GM18499 (cell line): ENCODE measurements around the gene LRRC53.

Experiments
- ATAC-seq: cut with Tn5 transposase; IDR thresholded peaks from one replicate; pipeline ENCODE4 v1.9.1; 2021; ENCODE audit warnings: moderate number of reproducible peaks; ENCODE audit not compliant: insufficient read depth, unreplicated experiment

The LRRC53 gene

GRCh38 chr1:74453277-74453676 lies 59.1 kb downstream of the LRRC53 start:
- ATAC-seq, result no peak

GRCh38 chr1:74452035-74452434 lies 60.4 kb downstream of the LRRC53 start:
- no peak for ATAC-seq

- ATAC-seq, result no peak
These were observed 75.4 kb downstream of the LRRC53 start for GRCh38 chr1:74437035-74437434.

GRCh38 chr1:74436078-74436477 lies 76.3 kb downstream of the LRRC53 start:
- ATAC-seq, result no peak

GRCh38 chr1:74434321-74434720 lies 78.1 kb downstream of the LRRC53 start:
- ATAC-seq, result no peak

- ATAC-seq, result no peak
These were observed 80.1 kb downstream of the LRRC53 start for GRCh38 chr1:74432325-74432724.

- no peak for ATAC-seq
These were observed 80.9 kb downstream of the LRRC53 start for GRCh38 chr1:74431531-74431930.

- ATAC-seq, result no peak
These were observed 82.0 kb downstream of the LRRC53 start for GRCh38 chr1:74430342-74430934.

- no peak for ATAC-seq
These were observed 82.8 kb downstream of the LRRC53 start for GRCh38 chr1:74429580-74429979.

- ATAC-seq, result no peak
These were observed 84.7 kb downstream of the LRRC53 start for GRCh38 chr1:74427681-74428080.

- ATAC-seq, result no peak
These were observed 86.0 kb downstream of the LRRC53 start for GRCh38 chr1:74426208-74426937.

GRCh38 chr1:74425676-74426075 lies 86.7 kb downstream of the LRRC53 start:
- no peak for ATAC-seq

GRCh38 chr1:74423471-74423870 lies 88.9 kb downstream of the LRRC53 start:
- ATAC-seq, result no peak

- ATAC-seq, result no peak
These were observed 89.8 kb downstream of the LRRC53 start for GRCh38 chr1:74422421-74423292.

GRCh38 chr1:74420467-74420866 lies 91.9 kb downstream of the LRRC53 start:
- no peak for ATAC-seq
